HG03457 (cell line): ENCODE results near the gene TMPRSS6.

Experiments
- ATAC-seq: cut with Tn5 transposase; IDR thresholded peaks from one replicate; pipeline ENCODE4 v1.9.1; 2021; ENCODE audit warnings: moderate number of reproducible peaks; ENCODE audit not compliant: unreplicated experiment

Gene TMPRSS6

GRCh38 chr22:37118083-37118482 lies 8.6 kb upstream of the TMPRSS6 start:
- no peak for ATAC-seq

DNA sequence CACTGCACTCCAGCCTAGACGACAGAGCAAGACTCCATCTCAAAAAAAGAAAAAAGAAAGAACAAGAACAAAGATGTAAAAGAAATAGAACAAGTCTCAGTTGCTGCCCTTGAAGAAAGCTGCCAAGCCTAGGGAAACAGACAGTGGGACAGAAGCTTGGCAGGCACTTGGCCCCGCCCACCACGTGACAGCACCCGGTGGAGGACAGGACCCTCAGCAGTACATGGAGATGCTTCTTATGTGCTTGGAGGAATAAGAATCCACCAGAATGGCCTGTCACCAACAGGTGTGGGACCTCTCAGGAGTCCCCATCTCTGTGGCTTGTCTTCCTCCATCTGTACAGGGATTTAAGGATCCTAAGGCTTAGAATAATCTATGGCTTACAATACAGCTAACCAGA lies 7.6 kb upstream of the TMPRSS6 start:
- no peak for ATAC-seq

GRCh38 chr22:37115032-37115431 lies 5.5 kb upstream of the TMPRSS6 start:
- ATAC-seq: no peak

GRCh38 chr22:37113757-37114156 lies 4.2 kb upstream of the TMPRSS6 start:
- no peak for ATAC-seq

DNA sequence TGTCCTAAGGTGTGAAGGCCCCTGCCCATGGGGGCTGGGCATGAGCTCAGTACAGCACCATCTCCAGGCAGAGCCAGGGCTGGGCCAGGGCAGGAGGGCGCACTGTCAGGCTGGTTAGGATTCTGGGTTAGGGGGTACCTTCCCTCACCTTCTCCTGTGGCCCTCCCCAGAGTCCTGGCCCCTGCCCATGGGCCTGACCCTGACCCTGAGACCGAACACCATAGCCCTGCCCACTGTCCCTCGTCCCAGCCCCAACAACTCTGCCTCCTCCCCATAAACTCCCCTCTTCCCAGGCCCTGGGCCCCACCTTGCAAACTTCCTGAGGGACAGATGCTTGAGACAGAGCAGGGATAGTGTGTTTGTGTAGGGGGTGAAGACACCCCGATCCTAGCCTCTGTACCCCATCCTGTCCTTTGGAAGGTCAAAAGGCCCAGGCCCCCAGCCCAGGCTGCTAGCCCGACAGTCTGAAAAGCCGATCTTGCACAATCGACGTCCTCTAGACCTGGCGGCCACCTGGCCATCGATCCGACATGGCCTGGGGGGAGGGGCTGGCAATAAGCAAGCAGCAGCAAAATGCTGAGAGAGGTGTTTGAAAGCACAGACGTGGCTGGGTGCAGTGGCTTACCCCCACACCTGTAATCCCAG lies 2.7 kb upstream of the TMPRSS6 start:
- ATAC-seq: no peak

GRCh38 chr22:37111156-37111717 lies 1.7 kb upstream of the TMPRSS6 start:
- no peak for ATAC-seq

- no peak for ATAC-seq
Measured at GRCh38 chr22:37107816-37108621, 1.5 kb downstream of the TMPRSS6 start.

DNA sequence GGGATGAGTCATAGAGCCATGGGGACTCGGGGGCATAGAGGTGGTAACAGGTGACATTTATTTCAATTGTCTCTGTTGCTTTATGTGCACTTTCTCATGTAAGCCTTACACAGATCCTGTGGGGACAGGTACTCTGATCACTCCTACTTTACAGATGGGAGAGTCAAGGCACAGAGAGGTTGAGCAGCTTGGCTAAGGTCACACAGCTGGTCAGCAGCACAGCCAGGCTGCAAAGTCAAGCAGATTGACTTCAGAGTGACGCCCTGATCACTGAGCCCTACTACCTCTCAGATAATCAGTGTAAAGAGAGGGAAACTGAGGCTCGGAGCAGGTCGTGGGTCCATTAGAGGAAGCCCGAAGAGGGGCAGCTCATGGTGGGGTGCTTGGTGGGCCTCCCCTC lies 3.5 kb downstream of the TMPRSS6 start:
- ATAC-seq: no peak

- ATAC-seq: no peak
Measured at GRCh38 chr22:37105154-37105553, 4.4 kb downstream of the TMPRSS6 start.

DNA sequence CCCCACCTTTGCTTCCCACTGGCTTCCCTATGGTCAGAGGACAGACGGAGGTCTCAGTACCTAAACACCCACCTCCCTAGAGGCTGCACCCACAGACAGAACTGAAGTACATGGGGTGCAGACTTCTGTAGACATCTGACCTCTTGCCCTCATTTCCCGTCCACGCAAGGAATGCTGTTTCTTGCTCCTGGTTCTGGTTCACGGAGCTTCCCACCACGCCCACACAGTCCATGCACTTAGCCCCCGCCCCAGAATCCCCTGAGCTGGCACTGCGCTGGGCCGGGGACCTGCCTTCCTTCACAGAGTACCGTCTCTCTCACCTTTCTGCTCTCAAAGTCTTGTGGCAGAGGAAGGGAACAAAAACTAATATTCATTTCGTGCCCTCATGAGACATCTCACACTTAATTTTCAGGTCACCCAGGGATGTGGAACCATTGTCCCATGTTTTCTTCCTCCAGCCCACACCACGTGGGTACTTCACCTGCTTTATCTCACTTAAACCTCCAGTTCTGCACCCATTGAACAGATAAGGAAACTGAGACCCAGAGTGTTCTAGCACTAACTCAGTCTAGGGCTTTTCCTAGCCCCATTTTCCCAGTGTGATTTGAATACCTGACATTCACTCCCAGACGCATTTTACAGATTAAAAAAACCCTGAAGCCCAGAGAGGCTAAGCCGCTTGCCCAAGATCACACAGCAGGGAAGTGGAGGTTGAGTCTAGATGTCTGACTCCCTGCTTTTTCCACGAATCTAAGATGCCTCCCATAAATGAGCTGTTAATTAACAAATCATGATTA lies 5.7 kb downstream of the TMPRSS6 start:
- no peak for ATAC-seq

DNA sequence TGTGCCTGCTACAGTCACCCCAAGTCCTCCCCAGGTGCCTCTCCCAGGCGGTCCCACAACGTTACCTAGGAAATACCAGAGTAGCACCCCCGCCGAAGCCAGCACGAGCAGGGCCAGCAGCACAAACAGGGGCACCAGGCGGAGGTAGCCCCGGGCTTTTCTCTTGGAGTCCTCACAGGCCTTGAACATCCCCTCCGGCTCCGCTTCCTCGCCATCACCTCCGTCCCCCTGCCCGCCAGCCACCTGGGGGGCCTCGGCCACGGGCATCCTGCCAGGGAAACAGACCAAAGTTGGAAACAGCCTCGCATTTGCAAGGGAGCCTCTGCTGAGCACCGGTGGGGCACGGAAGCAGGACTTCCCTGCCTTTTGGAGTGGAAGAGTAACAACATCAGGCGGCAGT lies 6.4 kb downstream of the TMPRSS6 start:
- ATAC-seq: no peak

GRCh38 chr22:37101311-37102066 lies 8.0 kb downstream of the TMPRSS6 start:
- no peak for ATAC-seq

DNA sequence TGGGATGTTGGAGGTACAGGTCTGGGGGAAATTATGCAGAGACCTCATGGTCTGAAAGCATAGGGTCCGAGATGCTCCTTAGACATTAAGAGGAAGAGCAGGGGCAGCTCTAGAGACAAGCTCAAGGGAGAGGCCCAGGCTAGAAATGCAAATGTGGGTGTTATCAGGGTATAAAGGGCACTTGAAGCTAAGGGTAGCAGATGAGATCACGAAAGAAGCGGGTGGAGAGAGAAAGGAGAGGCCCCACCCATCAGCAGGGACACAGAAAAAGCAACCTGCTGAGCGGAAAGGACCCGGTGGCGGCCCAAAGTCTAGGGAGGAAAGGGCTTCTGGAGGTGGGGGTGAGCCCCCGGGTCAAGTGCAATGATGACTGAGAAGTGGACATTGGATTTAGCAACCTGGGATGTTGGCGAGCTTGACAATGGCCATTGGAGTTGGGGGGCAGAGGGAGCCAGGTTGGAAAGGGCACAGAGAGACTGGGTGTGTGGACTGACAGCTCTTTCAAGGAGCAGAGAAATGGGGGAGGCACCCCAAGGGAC lies 8.9 kb downstream of the TMPRSS6 start:
- ATAC-seq: no peak

DNA sequence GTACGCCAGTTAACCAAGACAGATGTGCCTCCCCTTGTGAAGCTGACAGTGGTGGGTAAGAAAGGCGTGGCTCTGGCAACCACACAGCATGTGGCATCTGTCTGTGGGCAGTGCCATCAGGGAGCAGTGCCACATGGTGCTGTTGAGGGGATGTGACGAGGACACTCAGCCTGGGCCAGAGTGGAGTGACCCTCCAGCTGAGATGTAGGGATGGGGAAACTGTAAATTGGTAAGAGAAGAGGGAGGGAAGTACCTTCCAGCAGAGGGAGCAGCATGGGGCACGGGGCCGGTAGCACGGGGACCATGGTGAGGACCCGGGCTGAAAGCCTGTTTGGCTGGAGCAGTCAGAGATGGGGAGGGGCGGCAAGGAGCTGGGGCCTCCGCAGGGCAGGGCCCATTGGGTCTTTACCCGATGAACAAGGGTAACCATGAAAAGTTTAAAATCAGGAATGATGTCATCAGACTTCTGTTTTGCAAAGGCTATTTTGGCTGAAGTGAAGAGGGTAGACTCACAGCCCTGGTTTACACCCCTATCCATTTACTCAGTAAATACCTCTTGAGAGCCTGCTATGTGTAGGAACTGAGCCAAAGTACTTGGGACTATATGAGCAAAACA lies 10.4 kb downstream of the TMPRSS6 start:
- no peak for ATAC-seq

- ATAC-seq: no peak
Measured at GRCh38 chr22:37097346-37097745, 12.2 kb downstream of the TMPRSS6 start.

- no peak for ATAC-seq
Measured at GRCh38 chr22:37095113-37095512, 14.4 kb downstream of the TMPRSS6 start.

GRCh38 chr22:37094239-37094638 lies 15.3 kb downstream of the TMPRSS6 start:
- ATAC-seq: no peak

- ATAC-seq: no peak
Measured at GRCh38 chr22:37092997-37093396, 16.5 kb downstream of the TMPRSS6 start.

- ATAC-seq: no peak
Measured at GRCh38 chr22:37091994-37092393, 17.5 kb downstream of the TMPRSS6 start.
